GF-D8 (cell line): ENCODE measurements around the gene SMARCA4.
"Not testable (repeated sequence)": the region's sequence is repeated elsewhere in the genome, so short reads cannot be mapped to it uniquely, and the experiment has no call there.

Source experiments
- DNase-seq: peaks from one replicate; lab custom pipeline; 2025; lab: John Stamatoyannopoulos, UW

Gene SMARCA4

GRCh38 chr19:10928563-10929401 is 32.0 kb upstream of the SMARCA4 start, which contains the start of the genes TIMM29 and YIPF2:
Gene TIMM29, plus strand, starts transcription at chr19:10928811. Its CDS starts 12 bp downstream, at chr19:10928823.
Gene YIPF2, minus strand, starts transcription at chr19:10928639. Its CDS starts 229 bp downstream, at chr19:10928410.
- peak; percentile 92 for DNase-seq

- DNase-seq = no peak
Observed at GRCh38 chr19:10929402-10929794, 31.4 kb upstream of the SMARCA4 start.

- no peak for DNase-seq
Observed at GRCh38 chr19:10935371-10936059, 25.3 kb upstream of the SMARCA4 start.

GRCh38 chr19:10936661-10937084 is 24.2 kb upstream of the SMARCA4 start:
- peak; percentile 45 for DNase-seq

GRCh38 chr19:10941649-10942048 is 19.2 kb upstream of the SMARCA4 start:
- DNase-seq = not testable (repeated sequence)

GRCh38 chr19:10943412-10943811 is 17.4 kb upstream of the SMARCA4 start:
- DNase-seq = not testable (repeated sequence)

- DNase-seq = no peak
Observed at GRCh38 chr19:10945264-10945663, 15.6 kb upstream of the SMARCA4 start.

- no peak for DNase-seq
Observed at GRCh38 chr19:10946958-10947657, 13.7 kb upstream of the SMARCA4 start.

GRCh38 chr19:10952809-10953208 is 8.0 kb upstream of the SMARCA4 start:
- no peak for DNase-seq

- not testable (repeated sequence) for DNase-seq
Observed at GRCh38 chr19:10959277-10959968, 1.4 kb upstream of the SMARCA4 start.

GRCh38 chr19:10961073-10961860 is 437 bp downstream of the SMARCA4 start:
- no peak for DNase-seq

- no peak for DNase-seq
Observed at GRCh38 chr19:10962863-10963262, 2.0 kb downstream of the SMARCA4 start.

GRCh38 chr19:10963865-10964264 is 3.0 kb downstream of the SMARCA4 start:
- no peak for DNase-seq

GRCh38 chr19:10964903-10965302 is 4.1 kb downstream of the SMARCA4 start:
- no peak for DNase-seq

GRCh38 chr19:10965398-10965797 is 4.6 kb downstream of the SMARCA4 start:
- no peak for DNase-seq

- no peak for DNase-seq
Observed at GRCh38 chr19:10966809-10967208, 6.0 kb downstream of the SMARCA4 start.

GRCh38 chr19:10968527-10969135 is 7.8 kb downstream of the SMARCA4 start:
- no peak for DNase-seq

- no peak for DNase-seq
Observed at GRCh38 chr19:10971107-10971726, 10.4 kb downstream of the SMARCA4 start.

- no peak for DNase-seq
Observed at GRCh38 chr19:10975374-10976130, 14.7 kb downstream of the SMARCA4 start.
